ENCODE data around the gene CDC42. TPM values are rescaled to one million over a fixed set of nuclear protein-coding genes. Genes with fewer than 3 reads are reported as not detected.

The CDC42 gene
- total RNA-seq, 1 experiment from 2014 or later, result 171 TPM

GRCh38 chr1:22114083-22115012, 61.8 kb downstream of the CDC42 start:
- peak; percentile 34 for ATAC-seq

GRCh38 chr1:22115286-22115685, 62.8 kb downstream of the CDC42 start:
- H3K27me3 Mint-ChIP-seq (ENCODE audit: low read depth), result no peaks in the 10 kb centered on the region
- H3K36me3 Mint-ChIP-seq, result no peaks in the 10 kb centered on the region
- ChIA-PET CTCF (interaction anchor here (0.8 to 3.1 kb wide), 5 partner anchors 10 to 301 kb away, joined by 3 to 21 read pairs (median 3); no protein-coding TSS in a partner anchor), POLR2A (interaction anchor here (0.8 kb wide), 1 partner anchor 16 kb away, joined by 3 read pairs; no protein-coding TSS in a partner anchor)
- ATAC-seq, result no peak
- H3K9me3 Mint-ChIP-seq, result no peaks in the 10 kb centered on the region
- DNase-seq (ENCODE audit: low spot score), result no peak
- no peak overlapping the region for H3K4me3 Mint-ChIP-seq
- H3K4me1 Mint-ChIP-seq, result peaks cover 26% of the 10 kb centered on the region
- peak overlapping the region; percentile 70 for H3K27ac Mint-ChIP-seq
- no peak for TF ChIP-seq PRRX2 (CRISPR knock-in tag; IDR thresholded peaks at IDR 0.05)
- TF ChIP-seq SMAD3 (CRISPR knock-in tag; IDR thresholded peaks at IDR 0.05; ENCODE audit: borderline replicate concordance), result no peak
- no peak for TF ChIP-seq PRDM15 (CRISPR knock-in tag; IDR thresholded peaks at IDR 0.05)
- TF ChIP-seq ZNF425 (CRISPR knock-in tag; conservative IDR thresholded peaks at IDR 0.05), result no peak

More at GRCh38 chr1:22114083-22115012, 61.8 kb downstream of the CDC42 start:
- H3K4me3 Mint-ChIP-seq, result no peak overlapping the region
- H3K4me1 Mint-ChIP-seq, result peaks cover 26% of the 10 kb centered on the region
- H3K9me3 Mint-ChIP-seq, result no peaks in the 10 kb centered on the region
- no peaks in the 10 kb centered on the region for H3K36me3 Mint-ChIP-seq
- POLR2A ChIA-PET, result interaction anchor here (0.6 to 0.8 kb wide), 2 partner anchors 17 to 1141 kb away, joined by 3 to 4 read pairs; no protein-coding TSS in a partner anchor
- H3K27me3 Mint-ChIP-seq (ENCODE audit: low read depth), result no peaks in the 10 kb centered on the region
- DNase-seq (ENCODE audit: low spot score), result no peak
- peak overlapping the region; percentile 70 for H3K27ac Mint-ChIP-seq
- CTCF ChIA-PET, result interaction anchor here (0.5 to 3.1 kb wide), 7 partner anchors 9 to 1160 kb away, joined by 3 to 21 read pairs (median 3); no protein-coding TSS in a partner anchor
- no peak for TF ChIP-seq SP1 (CRISPR knock-in tag; conservative IDR thresholded peaks at IDR 0.05)
- TF ChIP-seq OVOL2 (CRISPR knock-in tag; IDR thresholded peaks at IDR 0.05; ENCODE audit: borderline replicate concordance), result no peak
- TF ChIP-seq SMAD4 (CRISPR knock-in tag; IDR thresholded peaks at IDR 0.05), result no peak
- TF ChIP-seq NFE2L1 (CRISPR knock-in tag; IDR thresholded peaks at IDR 0.05), result no peak
- TF ChIP-seq FOXJ3 (CRISPR knock-in tag; IDR thresholded peaks at IDR 0.05; ENCODE audit: borderline replicate concordance), result no peak
- no peak for TF ChIP-seq AR (CRISPR knock-in tag; IDR thresholded peaks at IDR 0.05)
- no peak for TF ChIP-seq ZNF512 (CRISPR knock-in tag; IDR thresholded peaks at IDR 0.05; ENCODE audit: borderline replicate concordance)
- no peak for TF ChIP-seq FOXK1 (CRISPR knock-in tag; IDR thresholded peaks at IDR 0.05)
- TF ChIP-seq USF1 (CRISPR knock-in tag; IDR thresholded peaks at IDR 0.05), result no peak
- no peak for TF ChIP-seq MXD4 (CRISPR knock-in tag; IDR thresholded peaks at IDR 0.05; ENCODE audit: borderline replicate concordance)
- TF ChIP-seq ZBTB43 (CRISPR knock-in tag; IDR thresholded peaks at IDR 0.05), result no peak
- no peak for TF ChIP-seq ZNF317 (CRISPR knock-in tag; IDR thresholded peaks at IDR 0.05; ENCODE audit: borderline replicate concordance, low read depth)
- TF ChIP-seq GABPB1 (CRISPR knock-in tag; IDR thresholded peaks at IDR 0.05), result no peak
- no peak for TF ChIP-seq ZNF416 (CRISPR knock-in tag; IDR thresholded peaks at IDR 0.05)
- no peak for TF ChIP-seq ZNF396 (CRISPR knock-in tag; IDR thresholded peaks at IDR 0.05; ENCODE audit: borderline replicate concordance)
